ENCODE data around the gene ATG16L2. TPM values are rescaled to one million over a fixed set of nuclear protein-coding genes. Genes with fewer than 3 reads are reported as not detected.

The ATG16L2 gene
- total RNA-seq, 1 experiment from 2014 or later: 17.3 TPM

- no peak overlapping the region for H2BK20ac ChIP-seq (ENCODE audit: low read depth, low read length, poor library complexity, severe bottlenecking)
- H3K79me2 ChIP-seq (ENCODE audit: insufficient read depth, low read length): no peaks in the 10 kb centered on the region
- H2BK15ac ChIP-seq (ENCODE audit: low read depth, low read length): no peak overlapping the region
- H2AK5ac ChIP-seq (ENCODE audit: insufficient read length, low read length): no peak overlapping the region
- H3K23ac ChIP-seq (ENCODE audit: insufficient read length, low read depth, low read length): no peak overlapping the region
- H2BK120ac ChIP-seq (ENCODE audit: low read depth, low read length, poor library complexity, severe bottlenecking): no peak overlapping the region
- H4K8ac ChIP-seq (replicated peaks; ENCODE audit: insufficient read length, low read depth, low read length): no peak overlapping the region
- H2BK5ac ChIP-seq (ENCODE audit: insufficient read length, low read length): no peak overlapping the region
- H3K18ac ChIP-seq (ENCODE audit: insufficient read length, low read depth, low read length): no peak overlapping the region
- H3K56ac ChIP-seq (ENCODE audit: insufficient read length, low read depth, low read length): no peak overlapping the region
- no peak for DNase-seq
- H3K4me2 ChIP-seq (ENCODE audit: insufficient read depth, insufficient read length, low read length): no peak overlapping the region
- H3T11ph ChIP-seq (ENCODE audit: low read length): no peak overlapping the region
- H2BK12ac ChIP-seq (ENCODE audit: insufficient read length, low read depth, low read length): no peak overlapping the region
- Mint-ChIP-seq H3K4me3 (no peak overlapping the region), H3K4me1 (peaks cover 6 to 12% of the 10 kb centered on the region in 2 experiments), H3K27me3 (ENCODE audit: low read depth) (peaks cover 23% of the 10 kb centered on the region), H3K27ac (no peak overlapping the region), H3K9me3 (no peaks in the 10 kb centered on the region; a peak in 1 of 5 replicates), H3K36me3 (ENCODE audit: insufficient read depth in 1 of 3, low read depth in 3 of 3) (peaks cover 0 to 2% (median 0%) of the 10 kb centered on the region in 3 experiments; a peak in 2 of 7 replicates)
- H3K14ac ChIP-seq (ENCODE audit: insufficient read depth, low read length): no peak overlapping the region
- H2AFZ ChIP-seq (ENCODE audit: low read length): no peak overlapping the region
- no peaks in the 10 kb centered on the region for H3K79me1 ChIP-seq (ENCODE audit: insufficient read depth, low read depth, low read length, poor library complexity, severe bottlenecking)
- peaks cover 2% of the 10 kb centered on the region; the same call in 1 of the 2 replicates for H3K4me1 ChIP-seq (ENCODE audit: insufficient read depth, low read length)
- H3K9me3 ChIP-seq (ENCODE audit: control insufficient read depth, low read depth, low read length): no peaks in the 10 kb centered on the region
- H3K23me2 ChIP-seq (ENCODE audit: insufficient read length, low read depth, low read length, poor library complexity, severe bottlenecking): peaks cover 13% of the 10 kb centered on the region
- no peak overlapping the region for H3K27ac ChIP-seq (ENCODE audit: insufficient read length, low read depth, low read length)
- no peak overlapping the region for H4K91ac ChIP-seq (ENCODE audit: insufficient read length, low read depth, low read length)
- H3K27me3 ChIP-seq (ENCODE audit: insufficient read depth, low read length): no peaks in the 10 kb centered on the region; the same call in 1 of the 2 replicates
- no peak overlapping the region for H4K5ac ChIP-seq (ENCODE audit: insufficient read length, low read depth, low read length)
- H3K4ac ChIP-seq (ENCODE audit: low read depth, low read length): no peak overlapping the region
- no CpG with 5 or more reads among the region's 4 CpGs for WGBS (ENCODE audit: extremely low coverage, insufficient read length, low lambda C conversion rate)
- H3K9ac ChIP-seq (ENCODE audit: extremely low read depth, insufficient read length, low read length): no peak overlapping the region
- H4K20me1 ChIP-seq (ENCODE audit: control insufficient read depth, insufficient read depth, insufficient read length): no peaks in the 10 kb centered on the region
- TF ChIP-seq CTCF (conservative IDR thresholded peaks at IDR 0.05): no peak
These were observed 11.4 kb downstream of the ATG16L2 start for GRCh38 chr11:72825661-72826060.
